ENCODE measurements around the gene ANXA8.

ANXA8 gene

DNA sequence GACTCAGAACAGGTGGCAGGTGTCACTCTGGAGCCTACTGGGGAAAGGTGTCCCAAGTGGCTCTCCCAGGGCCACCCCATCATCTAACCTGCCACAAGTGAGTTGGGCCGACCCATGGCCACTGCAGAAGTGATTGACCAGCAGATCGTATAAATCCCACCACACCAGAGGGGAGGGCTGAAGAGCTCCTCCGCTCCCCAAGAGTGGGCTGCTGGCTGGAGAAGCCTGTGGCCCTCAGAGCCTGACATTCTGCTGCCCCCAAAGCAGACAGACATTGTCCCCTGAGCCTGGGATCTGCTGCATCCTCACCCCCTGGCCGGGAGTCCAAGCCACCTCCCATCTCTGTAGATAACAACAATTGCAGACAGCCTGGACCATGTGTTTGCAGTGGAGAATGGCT lies 36.7 kb downstream of the ANXA8 start:
- TF ChIP-seq, protein P1, sequence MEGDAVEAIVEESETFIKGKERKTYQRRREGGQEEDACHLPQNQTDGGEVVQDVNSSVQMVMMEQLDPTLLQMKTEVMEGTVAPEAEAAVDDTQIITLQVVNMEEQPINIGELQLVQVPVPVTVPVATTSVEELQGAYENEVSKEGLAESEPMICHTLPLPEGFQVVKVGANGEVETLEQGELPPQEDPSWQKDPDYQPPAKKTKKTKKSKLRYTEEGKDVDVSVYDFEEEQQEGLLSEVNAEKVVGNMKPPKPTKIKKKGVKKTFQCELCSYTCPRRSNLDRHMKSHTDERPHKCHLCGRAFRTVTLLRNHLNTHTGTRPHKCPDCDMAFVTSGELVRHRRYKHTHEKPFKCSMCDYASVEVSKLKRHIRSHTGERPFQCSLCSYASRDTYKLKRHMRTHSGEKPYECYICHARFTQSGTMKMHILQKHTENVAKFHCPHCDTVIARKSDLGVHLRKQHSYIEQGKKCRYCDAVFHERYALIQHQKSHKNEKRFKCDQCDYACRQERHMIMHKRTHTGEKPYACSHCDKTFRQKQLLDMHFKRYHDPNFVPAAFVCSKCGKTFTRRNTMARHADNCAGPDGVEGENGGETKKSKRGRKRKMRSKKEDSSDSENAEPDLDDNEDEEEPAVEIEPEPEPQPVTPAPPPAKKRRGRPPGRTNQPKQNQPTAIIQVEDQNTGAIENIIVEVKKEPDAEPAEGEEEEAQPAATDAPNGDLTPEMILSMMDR (conservative IDR thresholded peaks at IDR 0.05; ENCODE audit: control insufficient read depth, insufficient read depth, low read depth, low read length) = no peak
- no peak for DNase-seq (ENCODE audit: low read depth)
- no peak overlapping the region for H3K4me3 ChIP-seq (ENCODE audit: control insufficient read depth, low read depth, low read length)

DNA sequence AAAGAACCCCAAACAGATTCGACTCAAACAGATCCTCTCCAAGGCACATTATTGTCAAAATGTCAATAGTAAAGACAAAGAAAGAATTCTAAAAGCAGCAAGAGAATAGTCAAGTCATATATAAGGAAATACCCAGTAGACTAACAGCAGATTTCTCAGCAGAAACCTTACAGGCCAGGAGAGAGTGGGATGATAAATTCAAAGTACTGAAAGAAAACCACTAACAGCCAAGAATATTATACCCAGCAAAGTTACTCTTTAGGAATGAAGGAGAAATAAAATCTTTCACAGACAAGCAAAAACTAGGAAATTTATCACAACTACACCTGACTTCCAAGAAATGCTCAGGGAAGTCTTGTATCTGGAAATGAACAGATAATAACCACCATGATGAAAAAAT lies 38.2 kb downstream of the ANXA8 start:
- no peak for DNase-seq (ENCODE audit: low read depth)
- H3K4me3 ChIP-seq (ENCODE audit: control insufficient read depth, low read depth, low read length) = no peak overlapping the region
- TF ChIP-seq, protein P1 (conservative IDR thresholded peaks at IDR 0.05; ENCODE audit: control insufficient read depth, insufficient read depth, low read depth, low read length) = no peak

DNA sequence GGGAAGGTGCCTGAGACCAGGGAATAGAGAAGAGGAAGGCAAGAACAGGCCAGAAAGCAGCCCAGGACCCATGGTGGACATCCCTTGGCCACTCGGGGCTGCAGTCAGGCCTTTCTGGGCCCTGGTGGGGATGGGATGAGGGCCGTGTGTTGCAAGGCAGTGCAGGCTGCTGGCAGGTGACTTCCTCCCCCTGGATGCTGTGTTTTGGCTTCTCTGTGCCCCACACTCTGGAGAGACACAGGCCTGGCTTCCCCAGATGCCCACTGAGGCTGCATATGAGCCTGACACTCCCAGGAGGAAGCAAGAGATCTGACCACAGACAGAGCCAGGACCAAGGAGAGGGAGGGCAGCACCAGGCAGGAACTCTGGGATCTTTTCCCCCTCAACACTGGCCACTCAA lies 39.9 kb downstream of the ANXA8 start:
- TF ChIP-seq, protein P1 (conservative IDR thresholded peaks at IDR 0.05; ENCODE audit: control insufficient read depth, insufficient read depth, low read depth, low read length) = no peak
- H3K4me3 ChIP-seq (ENCODE audit: control insufficient read depth, low read depth, low read length) = no peak overlapping the region
- DNase-seq (ENCODE audit: low read depth) = no peak

DNA sequence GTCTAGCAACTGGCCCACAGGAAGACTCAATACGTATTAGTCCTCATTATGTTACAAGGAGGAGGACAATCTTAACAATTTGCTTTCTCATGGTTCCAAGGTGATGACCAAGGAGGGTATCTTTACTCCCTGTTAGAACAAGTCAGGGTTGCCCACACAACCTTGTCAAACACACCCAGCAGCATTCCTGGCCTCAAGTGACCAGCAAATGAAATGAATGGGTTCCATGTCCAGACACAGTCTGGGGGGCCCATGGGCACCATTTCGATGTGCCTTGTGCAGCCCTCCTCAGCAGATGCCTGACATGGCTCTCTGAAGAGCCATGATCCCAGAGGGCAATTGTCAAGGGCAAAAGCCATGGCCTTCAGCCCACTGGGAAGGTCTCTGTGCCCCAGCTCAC lies 40.8 kb downstream of the ANXA8 start:
- no peak overlapping the region for H3K4me3 ChIP-seq (ENCODE audit: control insufficient read depth, low read depth, low read length)
- TF ChIP-seq, protein P1 (conservative IDR thresholded peaks at IDR 0.05; ENCODE audit: control insufficient read depth, insufficient read depth, low read depth, low read length) = no peak
- DNase-seq (ENCODE audit: low read depth) = no peak

DNA sequence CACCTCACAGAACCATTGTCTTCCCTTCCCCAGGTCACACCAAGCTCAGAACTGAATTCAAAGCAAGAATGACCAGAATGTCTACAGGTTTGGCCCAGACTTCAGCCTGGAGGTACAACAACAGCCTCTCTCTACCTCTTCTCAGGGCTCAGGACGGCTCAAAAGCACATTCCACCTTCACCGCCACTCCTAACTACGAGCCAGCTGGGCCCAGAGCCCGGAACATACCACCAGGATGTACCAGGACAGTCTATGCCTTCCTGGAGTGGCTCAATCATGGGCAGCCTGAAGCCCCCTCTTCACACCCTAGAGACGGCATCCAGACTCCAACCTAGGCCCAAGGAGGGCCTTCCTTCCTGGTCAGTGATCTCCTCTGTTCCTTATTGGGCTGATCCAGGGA lies 41.6 kb downstream of the ANXA8 start:
- no peak overlapping the region for H3K4me3 ChIP-seq (ENCODE audit: control insufficient read depth, low read depth, low read length)
- DNase-seq (ENCODE audit: low read depth) = no peak
- TF ChIP-seq, protein P1 (conservative IDR thresholded peaks at IDR 0.05; ENCODE audit: control insufficient read depth, insufficient read depth, low read depth, low read length) = no peak

DNA sequence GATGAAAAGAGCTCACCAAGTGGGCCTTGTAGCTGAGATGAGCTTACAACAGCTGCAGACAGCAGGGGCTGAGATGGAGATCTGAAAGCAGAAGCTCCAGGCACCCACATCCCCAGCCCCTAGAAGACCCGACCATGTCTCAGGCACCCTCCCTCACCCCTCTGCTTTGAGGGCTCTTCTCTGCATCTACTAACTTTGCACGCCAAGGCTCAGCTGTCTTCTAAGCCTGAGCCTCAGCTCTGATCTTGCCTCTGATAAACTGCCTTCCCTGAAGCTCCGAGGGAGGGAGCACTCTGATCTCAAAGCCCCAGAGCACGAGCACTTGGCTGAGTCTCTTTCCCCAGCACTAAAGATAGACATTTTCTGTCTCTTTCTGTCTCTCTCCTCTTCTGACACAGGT lies 42.0 kb downstream of the ANXA8 start:
- no peak for DNase-seq (ENCODE audit: low read depth)
- H3K4me3 ChIP-seq (ENCODE audit: control insufficient read depth, low read depth, low read length) = no peak overlapping the region
- TF ChIP-seq, protein P1 (conservative IDR thresholded peaks at IDR 0.05; ENCODE audit: control insufficient read depth, insufficient read depth, low read depth, low read length) = no peak

DNA sequence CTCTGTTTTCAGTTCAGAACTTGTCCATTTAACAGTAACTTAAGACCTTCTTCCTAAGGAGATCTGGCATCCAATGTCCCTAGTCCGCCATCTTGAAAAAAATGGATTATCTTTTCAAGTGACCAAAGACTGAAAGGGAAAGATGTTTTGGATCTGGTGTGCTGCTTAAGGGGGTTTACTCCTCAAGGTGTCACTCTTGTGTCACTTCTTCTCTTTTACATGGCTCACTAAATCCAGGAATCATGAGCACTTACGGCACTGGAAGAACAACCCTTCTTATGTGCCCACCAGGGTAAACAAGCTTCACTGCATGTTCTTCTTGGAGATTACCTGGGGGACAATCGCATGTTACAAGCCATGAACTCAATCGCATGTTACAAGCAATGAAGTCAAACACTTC lies 43.7 kb downstream of the ANXA8 start:
- TF ChIP-seq, protein P1 (conservative IDR thresholded peaks at IDR 0.05; ENCODE audit: control insufficient read depth, insufficient read depth, low read depth, low read length) = no peak
- no peak overlapping the region for H3K4me3 ChIP-seq (ENCODE audit: control insufficient read depth, low read depth, low read length)
- no peak for DNase-seq (ENCODE audit: low read depth)
